ENCODE results near the gene EWSR1.

Gene EWSR1

DNA sequence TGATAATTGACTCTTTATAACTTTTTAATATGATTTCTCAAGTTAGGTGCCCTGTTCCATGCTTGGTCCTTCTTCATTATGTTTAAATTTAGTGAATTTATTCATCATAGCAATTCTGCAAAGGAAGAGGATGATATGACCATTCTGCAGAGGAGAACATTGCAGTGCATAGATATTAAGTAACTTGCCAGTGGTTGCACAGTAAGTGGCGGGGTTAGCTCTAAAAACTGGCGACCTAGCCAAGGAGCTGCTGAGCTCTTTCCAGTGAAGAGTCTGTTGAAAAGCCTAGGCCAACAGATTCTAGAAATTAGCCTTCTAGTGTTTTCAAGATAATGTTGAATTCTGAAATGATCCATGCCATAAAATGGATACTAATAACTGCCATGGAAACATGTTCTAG is 4.6 kb downstream of the EWSR1 start:
- Histone ChIP-seq H3K36me3 (ENCODE audit: control insufficient read depth in 1 of 2, insufficient read depth in 2 of 2, low read length in 2 of 2) (peaks cover 10 to 22% of the 10 kb centered on the region in 2 experiments), H3K14ac (ENCODE audit: low read length) (no peak overlapping the region), H3K79me2 (ENCODE audit: control insufficient read depth, insufficient read depth, low read length, poor library complexity) (peaks cover 29% of the 10 kb centered on the region), H2AK5ac (ENCODE audit: low read length) (no peak overlapping the region), H3K4ac (ENCODE audit: low read depth, low read length) (peak overlapping the region; percentile 96), H3K23ac (ENCODE audit: low read length) (no peak overlapping the region), H4K12ac (ENCODE audit: low read depth, low read length) (no peak overlapping the region), H3K79me1 (ENCODE audit: low read length) (peaks cover 14% of the 10 kb centered on the region), H3K9me3 (ENCODE audit: insufficient read depth, low read depth, low read length) (no peaks in the 10 kb centered on the region), H3K27ac (ENCODE audit: low read depth, low read length) (no peak overlapping the region), H3K18ac (ENCODE audit: low read length) (no peak overlapping the region), H2BK5ac (ENCODE audit: low read depth, low read length, poor library complexity) (no peak overlapping the region), H4K91ac (ENCODE audit: low read depth, low read length) (no peak overlapping the region), H2BK120ac (ENCODE audit: insufficient read depth, low read length, poor library complexity) (no peak overlapping the region), H3K4me3 (ENCODE audit: low read depth, low read length) (no peak overlapping the region), H4K8ac (ENCODE audit: low read depth, low read length) (no peak overlapping the region), H3K9ac (ENCODE audit: low read length) (no peak overlapping the region), H2BK12ac (ENCODE audit: low read length) (no peak overlapping the region), H3K27me3 (ENCODE audit: insufficient read depth, low read length) (no peaks in the 10 kb centered on the region), H3K4me2 (ENCODE audit: low read length) (no peak overlapping the region), H2AFZ (ENCODE audit: insufficient read depth, low read length, poor library complexity) (no peak overlapping the region), H3K4me1 (ENCODE audit: control insufficient read depth in 1 of 2, insufficient read depth in 2 of 2, low read length in 2 of 2) (peaks cover 0 to 6% of the 10 kb centered on the region in 2 experiments)
- no peak for DNase-seq
- WGBS (ENCODE audit: extremely low coverage, insufficient coverage, insufficient read length) = no CpG with 5 or more reads among the region's 2 CpGs

DNA sequence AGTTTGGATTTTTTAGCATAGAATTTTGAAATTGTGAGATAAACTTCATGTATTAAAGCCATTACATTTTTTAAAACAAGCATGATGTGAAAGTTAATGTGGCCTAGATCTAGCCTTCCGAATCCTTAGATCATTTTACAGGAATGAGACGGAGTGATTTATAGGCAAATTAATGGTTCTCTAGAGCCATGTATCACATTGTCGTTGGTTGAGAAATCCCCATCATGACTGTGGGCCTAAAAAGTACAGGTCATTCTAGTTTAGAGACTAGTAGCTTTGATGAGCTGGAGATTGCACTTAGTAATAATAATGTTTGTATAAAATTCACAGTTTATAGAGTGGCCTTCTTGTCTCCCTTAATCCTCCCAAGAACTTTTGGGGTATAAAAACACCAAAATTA is 7.1 kb downstream of the EWSR1 start:
- Histone ChIP-seq H3K9me3 (ENCODE audit: insufficient read depth, low read depth, low read length) (no peaks in the 10 kb centered on the region), H3K4ac (ENCODE audit: low read depth, low read length) (no peak overlapping the region), H4K8ac (ENCODE audit: low read depth, low read length) (no peak overlapping the region), H3K79me1 (ENCODE audit: low read length) (no peaks in the 10 kb centered on the region), H3K23ac (ENCODE audit: low read length) (no peak overlapping the region), H2BK120ac (ENCODE audit: insufficient read depth, low read length, poor library complexity) (no peak overlapping the region), H3K79me2 (ENCODE audit: control insufficient read depth, insufficient read depth, low read length, poor library complexity) (peaks cover 8% of the 10 kb centered on the region), H2BK12ac (ENCODE audit: low read length) (no peak overlapping the region), H3K4me3 (ENCODE audit: low read depth, low read length) (no peak overlapping the region), H4K91ac (ENCODE audit: low read depth, low read length) (no peak overlapping the region), H3K36me3 (ENCODE audit: control insufficient read depth in 1 of 2, insufficient read depth in 2 of 2, low read length in 2 of 2) (peaks cover 22 to 42% of the 10 kb centered on the region in 2 experiments), H2AK5ac (ENCODE audit: low read length) (no peak overlapping the region), H2BK5ac (ENCODE audit: low read depth, low read length, poor library complexity) (no peak overlapping the region), H3K27me3 (ENCODE audit: insufficient read depth, low read length) (no peaks in the 10 kb centered on the region), H3K14ac (ENCODE audit: low read length) (no peak overlapping the region), H3K4me1 (ENCODE audit: control insufficient read depth in 1 of 2, insufficient read depth in 2 of 2, low read length in 2 of 2) (peaks cover 0 to 3% of the 10 kb centered on the region in 2 experiments), H3K18ac (ENCODE audit: low read length) (no peak overlapping the region), H3K4me2 (ENCODE audit: low read length) (no peak overlapping the region), H2AFZ (ENCODE audit: insufficient read depth, low read length, poor library complexity) (no peak overlapping the region), H3K9ac (ENCODE audit: low read length) (no peak overlapping the region), H4K12ac (ENCODE audit: low read depth, low read length) (no peak overlapping the region), H3K27ac (ENCODE audit: low read depth, low read length) (no peak overlapping the region)
- no peak for DNase-seq
- no CpG with 5 or more reads among the region's 3 CpGs for WGBS (ENCODE audit: extremely low coverage, insufficient coverage, insufficient read length)

DNA sequence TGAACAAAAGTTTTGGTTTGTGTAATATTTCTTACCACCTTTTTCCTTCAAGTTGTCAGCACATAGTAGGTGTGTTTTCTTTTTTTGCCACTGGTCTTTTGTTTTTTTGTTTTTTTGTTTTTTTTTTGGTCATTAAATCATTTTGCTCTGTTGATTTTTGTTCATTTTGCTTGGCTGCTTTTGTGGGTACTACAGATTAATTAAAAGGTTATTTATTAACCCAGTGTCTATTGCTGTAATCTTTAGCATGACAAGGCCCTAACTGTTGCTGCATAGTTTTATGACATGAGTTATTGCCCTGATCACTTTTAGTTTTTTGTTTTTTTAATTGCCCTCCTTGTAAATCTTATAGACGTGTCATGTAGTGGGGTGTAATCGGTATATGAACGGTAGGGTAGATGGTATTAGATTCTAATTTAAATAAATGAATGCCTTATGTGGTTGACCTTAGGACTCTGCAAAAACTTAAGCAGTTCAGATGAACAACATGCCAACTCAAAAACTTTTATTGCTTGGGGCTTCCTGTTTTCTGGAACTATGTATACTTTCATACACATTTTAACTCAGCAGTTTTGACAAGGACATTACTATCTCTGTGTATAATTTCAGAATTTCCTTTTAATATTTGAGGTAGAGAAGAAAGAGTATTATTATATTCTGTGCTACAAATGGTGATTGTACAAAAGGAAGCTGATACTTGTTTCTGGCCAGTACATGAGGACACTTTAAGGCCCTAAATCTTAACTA is 7.9 kb downstream of the EWSR1 start:
- H2BK12ac ChIP-seq (ENCODE audit: low read length) = no peak overlapping the region
- 100% methylated on average over 1 of the region's 3 CpGs for WGBS (ENCODE audit: extremely low coverage, insufficient coverage, insufficient read length)

DNA sequence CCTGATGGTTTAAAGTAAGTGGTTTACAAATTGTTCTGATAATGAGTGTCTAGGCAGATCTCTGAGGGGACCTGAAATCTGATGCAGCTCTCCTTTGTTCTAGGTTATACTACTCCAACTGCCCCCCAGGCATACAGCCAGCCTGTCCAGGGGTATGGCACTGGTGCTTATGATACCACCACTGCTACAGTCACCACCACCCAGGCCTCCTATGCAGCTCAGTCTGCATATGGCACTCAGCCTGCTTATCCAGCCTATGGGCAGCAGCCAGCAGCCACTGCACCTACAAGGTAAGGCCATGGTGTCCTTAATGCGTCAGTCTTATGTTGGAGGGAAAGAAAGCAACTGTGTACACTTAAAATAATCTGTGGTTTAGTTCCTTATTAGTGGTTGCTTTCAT is 9.9 kb downstream of the EWSR1 start:
- no peaks in the 10 kb centered on the region for H3K79me1 ChIP-seq (ENCODE audit: low read length)
- H2BK12ac ChIP-seq (ENCODE audit: low read length) = no peak overlapping the region
- no peaks in the 10 kb centered on the region for H3K27me3 ChIP-seq (ENCODE audit: insufficient read depth, low read length)
- peaks cover 4% of the 10 kb centered on the region for H3K79me2 ChIP-seq (ENCODE audit: control insufficient read depth, insufficient read depth, low read length, poor library complexity)
- H4K91ac ChIP-seq (ENCODE audit: low read depth, low read length) = no peak overlapping the region
- no peak overlapping the region for H3K4me3 ChIP-seq (ENCODE audit: low read depth, low read length)
- no peak for DNase-seq
- H3K4me2 ChIP-seq (ENCODE audit: low read length) = no peak overlapping the region
- no peak overlapping the region for H3K4ac ChIP-seq (ENCODE audit: low read depth, low read length)
- no CpG with 5 or more reads among the region's 1 CpG for WGBS (ENCODE audit: extremely low coverage, insufficient coverage, insufficient read length)
- H3K14ac ChIP-seq (ENCODE audit: low read length) = no peak overlapping the region
- H4K12ac ChIP-seq (ENCODE audit: low read depth, low read length) = no peak overlapping the region
- H3K9me3 ChIP-seq (ENCODE audit: insufficient read depth, low read depth, low read length) = no peaks in the 10 kb centered on the region
- H2BK120ac ChIP-seq (ENCODE audit: insufficient read depth, low read length, poor library complexity) = no peak overlapping the region
- peaks cover 32 to 55% of the 10 kb centered on the region in 2 experiments for H3K36me3 ChIP-seq (ENCODE audit: control insufficient read depth in 1 of 2, insufficient read depth in 2 of 2, low read length in 2 of 2)
- H2BK5ac ChIP-seq (ENCODE audit: low read depth, low read length, poor library complexity) = no peak overlapping the region
- H3K23ac ChIP-seq (ENCODE audit: low read length) = no peak overlapping the region
- H3K18ac ChIP-seq (ENCODE audit: low read length) = no peak overlapping the region
- H3K27ac ChIP-seq (ENCODE audit: low read depth, low read length) = no peak overlapping the region
- no peak overlapping the region for H3K9ac ChIP-seq (ENCODE audit: low read length)
- H4K8ac ChIP-seq (ENCODE audit: low read depth, low read length) = no peak overlapping the region
- no peak overlapping the region for H2AK5ac ChIP-seq (ENCODE audit: low read length)
- H2AFZ ChIP-seq (ENCODE audit: insufficient read depth, low read length, poor library complexity) = no peak overlapping the region
- no peaks in the 10 kb centered on the region for H3K4me1 ChIP-seq (ENCODE audit: control insufficient read depth in 1 of 2, insufficient read depth in 2 of 2, low read length in 2 of 2)

More for the DNA sequence above, 7.9 kb downstream of the EWSR1 start:
- Histone ChIP-seq H3K18ac (ENCODE audit: low read length) (no peak overlapping the region), H3K4ac (ENCODE audit: low read depth, low read length) (no peak overlapping the region), H3K9me3 (ENCODE audit: insufficient read depth, low read depth, low read length) (no peaks in the 10 kb centered on the region), H2AK5ac (ENCODE audit: low read length) (no peak overlapping the region), H3K27me3 (ENCODE audit: insufficient read depth, low read length) (no peaks in the 10 kb centered on the region), H4K8ac (ENCODE audit: low read depth, low read length) (no peak overlapping the region), H2BK5ac (ENCODE audit: low read depth, low read length, poor library complexity) (no peak overlapping the region), H3K4me2 (ENCODE audit: low read length) (no peak overlapping the region), H2AFZ (ENCODE audit: insufficient read depth, low read length, poor library complexity) (no peak overlapping the region), H3K23ac (ENCODE audit: low read length) (no peak overlapping the region), H3K4me3 (ENCODE audit: low read depth, low read length) (no peak overlapping the region), H3K27ac (ENCODE audit: low read depth, low read length) (no peak overlapping the region), H2BK120ac (ENCODE audit: insufficient read depth, low read length, poor library complexity) (no peak overlapping the region), H3K79me2 (ENCODE audit: control insufficient read depth, insufficient read depth, low read length, poor library complexity) (peaks cover 5% of the 10 kb centered on the region), H3K14ac (ENCODE audit: low read length) (no peak overlapping the region), H3K36me3 (ENCODE audit: control insufficient read depth in 1 of 2, insufficient read depth in 2 of 2, low read length in 2 of 2) (peaks cover 24 to 44% of the 10 kb centered on the region in 2 experiments), H3K4me1 (ENCODE audit: control insufficient read depth in 1 of 2, insufficient read depth in 2 of 2, low read length in 2 of 2) (no peaks in the 10 kb centered on the region), H4K91ac (ENCODE audit: low read depth, low read length) (no peak overlapping the region), H3K9ac (ENCODE audit: low read length) (no peak overlapping the region), H4K12ac (ENCODE audit: low read depth, low read length) (no peak overlapping the region), H3K79me1 (ENCODE audit: low read length) (no peaks in the 10 kb centered on the region)
- no peak for DNase-seq
